ENCODE measurements around the gene AMZ1. TPM values are rescaled to one million over a fixed set of nuclear protein-coding genes. Genes with fewer than 3 reads are reported as not detected.
A peak's percentile ranks its signal among the peaks of the same experiment; 100 is the strongest.
"Not testable (repeated sequence)": the region's sequence is repeated elsewhere in the genome, so short reads cannot be mapped to it uniquely, and the experiment has no call there.

AMZ1 gene
- total and polyA plus RNA-seq, 9 donors, result 0.04 to 0.23 (median 0.16) TPM

DNA sequence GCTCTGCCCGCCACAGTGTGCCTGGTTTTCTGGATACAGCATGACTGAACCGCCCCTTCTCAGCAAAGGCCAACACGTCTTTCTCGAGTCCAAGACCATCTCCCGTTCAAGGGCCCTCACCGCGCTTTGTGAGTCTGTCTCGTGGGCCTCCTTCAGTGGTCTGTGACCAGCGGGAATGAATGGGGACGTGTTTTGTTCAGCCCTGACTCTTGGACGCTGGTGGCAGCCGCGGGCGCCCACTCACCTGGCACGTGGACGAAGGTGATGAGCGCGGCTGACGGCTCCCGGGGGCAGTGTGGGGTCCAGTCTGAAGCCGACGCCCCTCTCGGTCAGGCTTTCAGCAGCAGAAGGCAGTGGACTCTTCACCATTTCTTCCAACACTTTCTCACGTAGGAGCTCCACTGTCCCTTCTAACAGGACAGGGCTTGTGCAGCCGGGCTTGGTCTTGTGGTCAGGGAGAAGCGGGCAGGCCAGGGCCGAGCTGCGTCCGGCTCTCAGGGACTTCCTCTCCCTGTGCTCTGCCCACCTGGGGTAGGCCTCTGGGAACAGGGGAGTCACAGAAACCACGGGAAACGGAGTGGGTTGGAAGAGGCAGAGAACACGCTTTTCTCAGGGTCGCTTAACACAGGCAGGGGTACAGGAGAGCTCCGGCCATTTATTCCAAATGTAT lies 30.4 kb downstream of the AMZ1 start:
- WGBS (ENCODE audit: insufficient coverage), result 80% methylated on average over 24 of the region's 34 CpGs

DNA sequence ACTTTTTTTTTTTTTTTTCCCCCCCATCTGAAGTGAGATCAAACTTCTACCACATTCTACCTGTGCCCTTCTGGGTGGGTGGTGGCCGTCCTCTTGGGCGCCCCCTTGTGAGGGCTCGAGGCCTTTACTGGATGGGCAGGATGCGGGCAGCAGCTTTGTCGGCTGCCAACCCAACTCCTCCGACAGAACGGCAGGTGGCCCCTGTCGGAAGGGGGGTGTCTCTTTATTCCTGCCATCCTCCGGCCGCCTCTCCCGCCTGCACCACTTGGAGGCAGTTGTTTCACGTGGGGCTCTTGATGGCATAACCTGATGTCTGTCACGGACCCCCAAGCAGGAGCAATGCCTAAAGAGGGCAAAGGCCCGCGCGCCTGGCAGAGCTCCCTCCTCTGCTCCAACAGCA lies 31.0 kb downstream of the AMZ1 start:
- H3K27ac ChIP-seq (ENCODE audit: low read length), result no peak overlapping the region
- no peak overlapping the region for H3K4me3 ChIP-seq (ENCODE audit: low read length)
- no peak for DNase-seq
- H3K36me3 ChIP-seq (ENCODE audit: control insufficient read depth, insufficient read depth, low read length), result peaks cover 17% of the 10 kb centered on the region
- H3K27me3 ChIP-seq (ENCODE audit: control insufficient read depth, insufficient read depth, low read length), result no peaks in the 10 kb centered on the region
- 70% methylated on average over 12 of the region's 16 CpGs for WGBS (ENCODE audit: insufficient coverage)
- no peaks in the 10 kb centered on the region for H3K9me3 ChIP-seq (replicated peaks; ENCODE audit: control insufficient read depth, low read depth, low read length)
- H3K4me1 ChIP-seq (ENCODE audit: control insufficient read depth, insufficient read depth, low read length), result peaks cover 52% of the 10 kb centered on the region

More for the DNA sequence above, 30.4 kb downstream of the AMZ1 start:
- H3K27me3 ChIP-seq (ENCODE audit: control insufficient read depth, insufficient read depth, low read length), result no peaks in the 10 kb centered on the region
- no peak overlapping the region for H3K4me3 ChIP-seq (ENCODE audit: low read length)
- H3K4me1 ChIP-seq (ENCODE audit: control insufficient read depth, insufficient read depth, low read length), result peaks cover 53% of the 10 kb centered on the region
- peak overlapping the region; percentile 82 for H3K27ac ChIP-seq (ENCODE audit: low read length)
- no peak for DNase-seq
- no peaks in the 10 kb centered on the region for H3K9me3 ChIP-seq (replicated peaks; ENCODE audit: control insufficient read depth, low read depth, low read length)
- H3K36me3 ChIP-seq (ENCODE audit: control insufficient read depth, insufficient read depth, low read length), result peaks cover 16% of the 10 kb centered on the region

DNA sequence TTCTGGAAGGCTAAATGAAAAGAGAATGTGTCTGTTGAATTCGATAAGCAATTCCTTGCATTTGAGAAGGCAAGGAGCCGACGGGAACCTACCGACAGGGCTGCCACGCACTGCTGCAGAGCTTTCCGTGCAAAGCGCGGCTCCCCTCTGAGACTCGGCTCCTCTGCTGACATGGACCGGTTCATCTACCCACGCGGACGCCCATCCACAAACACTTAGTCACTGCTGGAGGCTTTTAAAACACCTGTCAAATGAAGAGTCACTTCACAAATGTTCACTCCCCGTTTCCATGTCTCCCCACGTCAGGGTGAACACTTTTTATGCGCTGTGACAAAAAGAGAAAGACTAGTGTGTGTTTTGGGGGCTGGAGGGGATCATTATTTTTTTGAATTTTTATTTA lies 32.0 kb downstream of the AMZ1 start:
- no peak for DNase-seq
- WGBS (ENCODE audit: insufficient coverage), result 81% methylated on average over 13 of the region's 16 CpGs
- H3K27me3 ChIP-seq (ENCODE audit: control insufficient read depth, insufficient read depth, low read length), result no peaks in the 10 kb centered on the region

DNA sequence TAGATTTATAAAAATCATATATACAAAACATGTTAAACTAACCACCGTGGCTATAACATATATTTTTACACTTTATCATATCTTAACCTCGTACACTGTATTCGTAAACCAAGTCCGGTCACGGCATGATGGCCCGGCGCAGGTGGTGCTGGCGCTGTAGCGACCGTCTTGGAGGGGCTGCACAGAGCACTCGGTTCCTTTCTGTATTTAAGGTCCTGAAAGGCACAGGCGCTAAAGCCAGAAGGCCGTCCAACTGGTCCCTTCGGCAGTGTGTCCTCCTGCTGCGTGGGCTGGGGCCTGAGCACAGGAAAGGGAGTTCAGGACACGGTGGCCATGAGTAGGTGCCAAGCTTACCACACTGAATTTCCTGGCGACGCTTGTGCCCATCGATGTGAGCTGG lies 33.8 kb downstream of the AMZ1 start:
- WGBS (ENCODE audit: insufficient coverage), result 91% methylated on average over 17 of the region's 19 CpGs
- DNase-seq, result no peak
- Histone ChIP-seq H3K9me3 (replicated peaks; ENCODE audit: control insufficient read depth, low read depth, low read length) (no peaks in the 10 kb centered on the region), H3K4me1 (ENCODE audit: control insufficient read depth, insufficient read depth, low read length) (peaks cover 29% of the 10 kb centered on the region), H3K4me3 (ENCODE audit: low read length) (no peak overlapping the region), H3K27me3 (ENCODE audit: control insufficient read depth, insufficient read depth, low read length) (no peaks in the 10 kb centered on the region), H3K27ac (ENCODE audit: low read length) (no peak overlapping the region), H3K36me3 (ENCODE audit: control insufficient read depth, insufficient read depth, low read length) (peaks cover 21% of the 10 kb centered on the region)

More for the DNA sequence above, 32.0 kb downstream of the AMZ1 start:
- H3K36me3 ChIP-seq (ENCODE audit: control insufficient read depth, insufficient read depth, low read length), result peaks cover 17% of the 10 kb centered on the region
- H3K9me3 ChIP-seq (replicated peaks; ENCODE audit: control insufficient read depth, low read depth, low read length), result no peaks in the 10 kb centered on the region
- H3K27ac ChIP-seq (ENCODE audit: low read length), result no peak overlapping the region
- H3K4me1 ChIP-seq (ENCODE audit: control insufficient read depth, insufficient read depth, low read length), result peaks cover 47% of the 10 kb centered on the region
- no peak overlapping the region for H3K4me3 ChIP-seq (ENCODE audit: low read length)

GRCh38 chr7:2722591-2722990 lies 34.6 kb downstream of the AMZ1 start:
- Histone ChIP-seq H3K27ac (ENCODE audit: low read length) (no peak overlapping the region), H3K27me3 (ENCODE audit: control insufficient read depth, insufficient read depth, low read length) (no peaks in the 10 kb centered on the region), H3K4me1 (ENCODE audit: control insufficient read depth, insufficient read depth, low read length) (peaks cover 21% of the 10 kb centered on the region), H3K4me3 (ENCODE audit: low read length) (no peak overlapping the region), H3K36me3 (ENCODE audit: control insufficient read depth, insufficient read depth, low read length) (peaks cover 21% of the 10 kb centered on the region), H3K9me3 (replicated peaks; ENCODE audit: control insufficient read depth, low read depth, low read length) (no peaks in the 10 kb centered on the region)
- WGBS (ENCODE audit: insufficient coverage), result 88% methylated on average over 2 of the region's 4 CpGs
- no peak for DNase-seq

DNA sequence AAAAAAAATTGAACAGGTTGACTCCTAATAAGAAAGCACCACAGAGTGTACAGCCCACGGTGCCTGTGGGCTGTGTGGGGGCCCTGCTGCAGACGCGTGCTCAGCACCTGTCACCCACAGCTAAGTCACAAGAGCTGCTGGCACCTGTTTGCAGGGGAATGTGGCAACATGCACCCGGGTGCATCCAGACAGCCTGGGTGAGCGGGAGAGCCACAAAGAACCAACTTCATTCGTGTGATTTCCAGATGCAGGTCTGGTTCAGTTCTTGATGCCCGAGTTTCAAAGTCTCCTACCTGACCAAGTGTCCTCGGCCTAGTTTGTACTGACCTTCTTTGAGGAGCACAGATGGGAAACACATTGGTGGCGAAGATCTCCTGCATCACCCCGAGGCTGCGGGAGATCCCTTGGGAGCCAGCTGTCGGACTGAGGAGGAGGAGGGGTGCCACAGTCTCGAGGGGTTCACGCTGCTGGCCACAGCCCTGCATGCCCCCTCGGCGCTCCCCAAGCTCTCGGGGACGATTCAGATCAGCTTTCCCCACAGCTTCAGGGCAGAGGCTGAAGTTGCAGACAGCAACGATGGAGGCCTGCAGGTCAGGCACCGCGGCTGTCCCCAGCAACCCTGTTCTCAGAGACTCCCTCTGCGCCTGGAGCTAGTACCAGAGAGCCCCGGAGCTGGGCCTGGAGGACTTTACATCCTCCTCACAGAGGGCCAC lies 35.3 kb downstream of the AMZ1 start:
- Histone ChIP-seq H3K4me1 (ENCODE audit: control insufficient read depth, insufficient read depth, low read length) (peaks cover 16% of the 10 kb centered on the region), H3K27ac (ENCODE audit: low read length) (no peak overlapping the region), H3K36me3 (ENCODE audit: control insufficient read depth, insufficient read depth, low read length) (peaks cover 21% of the 10 kb centered on the region), H3K9me3 (replicated peaks; ENCODE audit: control insufficient read depth, low read depth, low read length) (no peaks in the 10 kb centered on the region), H3K4me3 (ENCODE audit: low read length) (no peak overlapping the region), H3K27me3 (ENCODE audit: control insufficient read depth, insufficient read depth, low read length) (no peaks in the 10 kb centered on the region)
- 80% methylated on average over 18 of the region's 23 CpGs for WGBS (ENCODE audit: insufficient coverage)
- no peak for DNase-seq

DNA sequence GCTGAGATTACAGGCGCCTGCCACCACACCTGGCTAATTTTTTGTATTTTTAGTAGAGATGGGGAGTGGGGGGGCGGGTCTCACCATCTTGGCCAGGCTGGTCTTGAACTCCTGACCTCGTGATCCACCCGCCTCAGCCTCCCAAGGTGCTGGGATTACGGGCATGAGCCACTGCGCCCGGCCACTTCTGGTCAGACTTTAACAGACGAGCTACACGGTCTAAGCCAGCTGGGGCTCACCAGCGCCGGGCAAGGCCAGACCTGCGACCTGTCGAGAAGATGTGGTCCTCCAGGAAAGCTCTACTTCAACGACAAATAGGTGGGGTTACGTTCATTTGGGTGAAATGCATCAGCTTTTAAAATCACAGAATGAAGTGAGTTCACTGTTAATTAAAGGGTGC lies 36.0 kb downstream of the AMZ1 start:
- DNase-seq; H3K9me3 ChIP-seq (replicated peaks; ENCODE audit: control insufficient read depth, low read depth, low read length); H3K27me3 ChIP-seq (ENCODE audit: control insufficient read depth, insufficient read depth, low read length); H3K4me3 ChIP-seq (ENCODE audit: low read length); H3K27ac ChIP-seq (ENCODE audit: low read length): not testable (repeated sequence)
- WGBS (ENCODE audit: insufficient coverage), result 92% methylated on average over 13 of the region's 15 CpGs
- H3K36me3 ChIP-seq (ENCODE audit: control insufficient read depth, insufficient read depth, low read length), result peaks cover 21% of the 10 kb centered on the region
- peaks cover 20% of the 10 kb centered on the region for H3K4me1 ChIP-seq (ENCODE audit: control insufficient read depth, insufficient read depth, low read length)

DNA sequence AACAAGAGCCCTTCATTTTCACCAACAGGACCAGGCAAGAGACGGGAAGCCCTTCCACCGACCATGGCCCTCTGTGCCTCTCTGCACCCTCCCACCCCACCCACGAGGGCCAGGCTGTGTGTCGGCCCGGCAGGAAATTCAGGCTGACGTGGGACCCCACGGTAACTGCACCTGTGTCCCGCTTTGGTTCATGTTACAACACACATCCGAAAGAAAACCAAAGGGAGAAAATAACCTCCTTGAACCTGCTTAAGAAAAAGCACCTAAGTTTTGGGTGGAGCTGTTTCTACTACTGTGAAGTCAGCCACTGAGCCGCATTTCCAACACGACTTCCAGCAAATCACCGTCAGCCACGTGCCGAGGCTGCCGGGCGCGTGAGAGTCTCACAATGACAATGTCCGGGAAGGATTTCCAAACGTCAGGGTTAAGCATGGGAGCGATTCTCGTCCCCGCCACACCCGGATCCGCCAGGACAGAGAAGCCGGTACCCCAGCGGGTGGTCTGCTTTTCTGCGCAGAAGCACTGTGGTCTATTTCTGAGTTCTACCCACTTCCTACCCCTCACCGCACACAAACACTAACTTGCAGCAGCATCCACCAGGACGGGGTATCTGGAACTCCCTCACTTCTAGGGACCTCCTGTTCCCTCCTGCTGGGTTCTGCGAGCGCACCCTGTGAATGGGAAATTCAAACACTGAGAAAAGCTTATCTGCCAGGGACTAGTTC lies 36.6 kb downstream of the AMZ1 start:
- H3K4me3 ChIP-seq (ENCODE audit: low read length), result no peak overlapping the region

GRCh38 chr7:2725178-2726105 lies 37.4 kb downstream of the AMZ1 start:
- H3K27ac ChIP-seq (ENCODE audit: low read length), result no peak overlapping the region
- H3K4me3 ChIP-seq (ENCODE audit: low read length), result no peak overlapping the region
- 93% methylated on average over 31 of the region's 34 CpGs for WGBS (ENCODE audit: insufficient coverage)
- no peaks in the 10 kb centered on the region for H3K27me3 ChIP-seq (ENCODE audit: control insufficient read depth, insufficient read depth, low read length)
- DNase-seq, result no peak
- peaks cover 34% of the 10 kb centered on the region for H3K4me1 ChIP-seq (ENCODE audit: control insufficient read depth, insufficient read depth, low read length)
- H3K36me3 ChIP-seq (ENCODE audit: control insufficient read depth, insufficient read depth, low read length), result peaks cover 21% of the 10 kb centered on the region
- H3K9me3 ChIP-seq (replicated peaks; ENCODE audit: control insufficient read depth, low read depth, low read length), result no peaks in the 10 kb centered on the region

More for the DNA sequence above, 36.6 kb downstream of the AMZ1 start:
- Histone ChIP-seq H3K36me3 (ENCODE audit: control insufficient read depth, insufficient read depth, low read length) (peaks cover 21% of the 10 kb centered on the region), H3K4me1 (ENCODE audit: control insufficient read depth, insufficient read depth, low read length) (peaks cover 26% of the 10 kb centered on the region), H3K27me3 (ENCODE audit: control insufficient read depth, insufficient read depth, low read length) (no peaks in the 10 kb centered on the region), H3K9me3 (replicated peaks; ENCODE audit: control insufficient read depth, low read depth, low read length) (no peaks in the 10 kb centered on the region), H3K27ac (ENCODE audit: low read length) (no peak overlapping the region)
- 83% methylated on average over 30 of the region's 31 CpGs for WGBS (ENCODE audit: insufficient coverage)
- no peak for DNase-seq
